GM13977 (cell line): ENCODE measurements around the gene SLC38A3.

ENCODE experiments used
- DNase-seq: peaks from one replicate; pipeline ENCODE4 v3.0.0; 2012; ENCODE audit warnings: low spot score
- in situ Hi-C: fragments of 300-500 bp; cut with MboI; formaldehyde crosslinking; loops from one replicate; pipeline ENCODE4 v1.12.0; 2022; ENCODE audit warnings: low sequenced_read_pairs, low pct_unique_long_range_greater_than_20kb, mixed read lengths, inconsistent platforms; ENCODE audit not compliant: unreplicated experiment
- TF ChIP-seq, protein P1 (sequence below): IDR thresholded peaks from 2 replicates; pipeline ENCODE4 v1.5.1; 2012; ENCODE audit warnings: mild to moderate bottlenecking, control low read depth; ENCODE audit not compliant: insufficient read depth; ENCODE audit errors: extremely low read depth, missing control alignments

Gene SLC38A3

DNA sequence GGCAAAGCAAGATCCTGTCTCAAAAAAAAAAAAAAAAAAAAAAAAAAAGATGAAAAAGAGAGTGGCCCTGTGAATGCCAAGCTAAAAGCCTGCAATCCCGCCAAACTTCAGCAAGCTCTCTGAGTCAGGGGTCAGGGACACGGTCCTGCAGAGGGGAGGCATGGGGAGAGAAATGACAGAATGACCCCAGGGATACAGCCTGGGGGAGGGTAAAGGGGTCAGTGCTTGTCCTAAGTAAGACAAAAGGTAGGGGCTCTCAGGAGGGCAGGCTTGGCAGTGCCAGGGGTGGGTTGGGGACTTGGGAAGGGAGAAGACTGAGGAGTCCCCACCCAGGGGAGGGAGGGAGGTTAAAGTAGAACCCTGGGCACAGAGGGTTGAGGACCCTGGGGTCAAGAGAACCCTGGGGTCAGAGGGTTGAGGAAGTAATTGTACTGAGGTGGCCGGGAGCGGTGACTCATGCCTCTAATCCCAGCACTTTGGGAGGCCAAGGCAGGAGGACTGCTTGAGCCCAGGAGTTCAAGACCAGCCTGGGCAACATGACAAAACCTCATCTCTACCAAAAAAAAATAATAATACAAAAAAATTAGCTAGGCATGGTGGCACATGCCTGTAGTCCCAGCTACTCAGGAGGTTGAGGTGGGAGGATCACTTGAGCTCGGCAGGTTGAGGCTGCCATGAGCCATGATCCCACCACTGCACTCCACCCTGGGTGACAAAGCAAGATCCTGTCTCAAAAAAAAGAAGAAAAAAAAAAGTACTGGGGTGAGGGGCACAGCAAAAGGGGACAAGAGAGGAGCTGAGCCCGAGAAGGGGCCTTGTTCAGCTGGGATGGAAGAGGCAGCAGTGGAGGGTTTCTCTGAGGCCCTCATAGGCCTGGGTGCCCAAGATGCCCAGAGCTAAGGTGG is 58.7 kb downstream of the SLC38A3 start:
- in situ Hi-C loops = no loop called here
- TF ChIP-seq, protein P1, sequence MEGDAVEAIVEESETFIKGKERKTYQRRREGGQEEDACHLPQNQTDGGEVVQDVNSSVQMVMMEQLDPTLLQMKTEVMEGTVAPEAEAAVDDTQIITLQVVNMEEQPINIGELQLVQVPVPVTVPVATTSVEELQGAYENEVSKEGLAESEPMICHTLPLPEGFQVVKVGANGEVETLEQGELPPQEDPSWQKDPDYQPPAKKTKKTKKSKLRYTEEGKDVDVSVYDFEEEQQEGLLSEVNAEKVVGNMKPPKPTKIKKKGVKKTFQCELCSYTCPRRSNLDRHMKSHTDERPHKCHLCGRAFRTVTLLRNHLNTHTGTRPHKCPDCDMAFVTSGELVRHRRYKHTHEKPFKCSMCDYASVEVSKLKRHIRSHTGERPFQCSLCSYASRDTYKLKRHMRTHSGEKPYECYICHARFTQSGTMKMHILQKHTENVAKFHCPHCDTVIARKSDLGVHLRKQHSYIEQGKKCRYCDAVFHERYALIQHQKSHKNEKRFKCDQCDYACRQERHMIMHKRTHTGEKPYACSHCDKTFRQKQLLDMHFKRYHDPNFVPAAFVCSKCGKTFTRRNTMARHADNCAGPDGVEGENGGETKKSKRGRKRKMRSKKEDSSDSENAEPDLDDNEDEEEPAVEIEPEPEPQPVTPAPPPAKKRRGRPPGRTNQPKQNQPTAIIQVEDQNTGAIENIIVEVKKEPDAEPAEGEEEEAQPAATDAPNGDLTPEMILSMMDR = no peak
- DNase-seq = no peak

DNA sequence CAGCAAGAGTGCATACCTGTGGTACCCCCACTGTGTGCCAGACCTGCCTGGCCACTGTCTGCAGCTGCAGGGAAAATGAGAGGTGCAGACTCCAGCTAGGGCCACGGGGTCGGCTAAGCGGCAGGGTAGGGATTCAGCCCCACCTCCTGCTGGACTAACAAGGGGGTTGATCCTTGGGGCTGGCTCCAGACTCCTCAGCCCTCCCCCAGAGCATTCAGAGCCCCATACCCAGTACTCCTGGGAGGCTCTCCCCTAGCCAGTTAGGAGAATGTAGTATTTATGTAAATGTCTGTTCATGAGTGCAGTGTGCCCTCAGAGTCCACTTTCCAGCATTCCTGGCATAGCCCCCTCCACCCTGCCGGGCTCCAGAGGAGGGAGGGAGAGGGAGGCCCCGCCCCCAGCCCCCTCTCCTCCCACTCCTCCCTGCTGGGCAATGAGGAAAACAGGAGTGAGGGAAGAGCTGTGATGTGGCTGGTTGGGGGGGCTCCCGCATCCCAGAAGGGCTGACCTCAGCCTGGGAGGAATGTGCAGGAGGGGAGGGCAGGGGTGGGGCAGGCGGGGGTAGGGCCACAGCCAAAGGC is 59.4 kb downstream of the SLC38A3 start:
- TF ChIP-seq, protein P1 = no peak
- no peak for DNase-seq
- in situ Hi-C loops = no loop called here

DNA sequence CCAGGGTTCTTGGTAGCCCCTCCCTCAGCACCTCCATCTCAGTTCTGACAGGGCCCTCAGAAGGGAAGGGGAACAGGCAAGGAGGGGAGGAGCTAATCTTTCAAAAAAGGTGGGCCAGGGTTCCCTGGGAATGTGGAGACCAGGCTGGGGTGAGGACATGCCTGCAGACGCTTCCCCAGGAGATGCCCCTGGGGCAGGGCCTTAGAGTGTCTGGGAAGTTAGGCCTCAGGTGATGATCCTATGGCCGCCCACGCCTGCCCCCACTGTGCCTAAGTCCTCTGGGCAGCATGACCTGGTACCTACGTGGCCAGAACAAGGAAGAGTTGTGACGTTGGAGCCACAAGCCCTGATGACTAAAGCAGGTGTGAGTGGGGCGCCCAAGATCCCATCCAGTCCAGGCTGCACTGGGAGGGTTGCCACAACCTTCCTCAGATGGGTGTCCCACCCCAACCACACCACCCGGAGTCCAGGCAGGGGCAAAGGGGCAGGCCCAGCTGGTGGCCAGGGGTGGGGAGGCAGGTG is 60.0 kb downstream of the SLC38A3 start:
- TF ChIP-seq, protein P1 = no peak
- DNase-seq = no peak
- in situ Hi-C loops = no loop called here

DNA sequence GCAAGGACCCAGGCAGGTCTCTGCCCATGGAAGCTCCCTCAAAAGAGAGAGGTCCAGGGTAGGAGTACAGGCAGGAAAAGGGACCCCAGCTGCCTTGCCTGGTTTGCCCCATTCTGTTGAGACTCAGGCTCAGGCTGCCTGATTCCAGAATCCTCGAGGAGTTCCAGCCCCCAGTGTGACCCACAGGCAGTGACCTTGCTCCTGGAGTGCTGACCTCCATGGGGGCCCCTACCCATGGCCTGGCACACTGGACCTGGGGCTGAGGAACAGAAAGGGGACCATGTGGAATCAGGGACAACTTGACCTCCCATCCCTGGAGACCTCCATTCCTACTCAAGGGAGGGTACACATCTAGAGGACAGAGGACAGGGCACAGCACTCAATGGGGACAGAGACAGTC is 60.5 kb downstream of the SLC38A3 start:
- TF ChIP-seq, protein P1 = no peak
- in situ Hi-C loops = no loop called here
- DNase-seq = no peak

DNA sequence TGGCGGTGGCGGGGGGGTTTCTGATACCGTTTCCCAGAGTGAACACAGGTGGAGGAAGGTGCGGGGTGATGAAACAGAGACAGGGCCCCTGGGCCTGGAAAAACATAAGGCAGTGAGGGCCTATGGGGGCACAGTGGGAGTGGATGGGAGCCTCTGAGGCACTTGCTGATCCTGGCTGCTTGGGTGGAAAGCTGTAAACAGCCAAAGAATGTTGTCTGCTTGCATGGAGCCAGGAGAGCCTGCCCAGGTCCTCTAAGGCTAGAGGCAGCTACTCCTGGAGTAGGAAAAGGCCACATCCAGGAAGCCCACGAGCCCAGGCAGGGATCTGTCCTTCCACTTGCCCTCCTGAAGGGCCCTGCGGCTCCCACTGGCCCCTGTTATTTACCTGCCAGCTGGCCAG is 60.9 kb downstream of the SLC38A3 start:
- in situ Hi-C loops = no loop called here
- no peak for DNase-seq
- TF ChIP-seq, protein P1 = no peak

DNA sequence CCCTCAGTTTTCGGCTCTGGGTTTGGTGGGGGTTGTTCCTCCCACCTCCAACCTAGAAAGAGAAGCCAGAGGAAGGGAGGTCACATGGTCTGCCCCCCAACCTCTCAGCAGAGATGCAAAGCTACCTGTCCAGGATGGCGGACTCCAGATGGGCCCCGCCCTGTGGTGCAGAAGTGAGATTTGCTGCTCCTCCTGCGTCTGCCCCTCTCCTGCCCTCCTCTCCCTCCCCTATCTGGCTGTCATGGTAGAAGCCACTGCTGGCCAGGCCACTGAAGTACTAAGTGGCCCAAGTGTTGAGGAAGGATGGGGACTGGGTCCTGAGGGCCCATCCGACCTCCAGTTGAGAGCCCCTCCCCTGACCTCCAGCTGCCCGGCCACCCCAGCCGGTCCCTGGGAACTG is 61.8 kb downstream of the SLC38A3 start:
- in situ Hi-C loops = no loop called here
- DNase-seq = no peak
- TF ChIP-seq, protein P1 = no peak
